Spleen (tissue), 11 donors: ENCODE results near the gene PXT1. TPM values are rescaled to one million over a fixed set of nuclear protein-coding genes. Genes with fewer than 3 reads are reported as not detected.
A peak's percentile ranks its signal among the peaks of the same experiment; 100 is the strongest.

ENCODE experiments used
- DNase-seq: peaks from one replicate; pipeline ENCODE4 v3.0.0-alpha.2; 2020
- H3K27ac ChIP-seq, 8 donors: fragments of 200-600 bp; sonication (generic) in 7 of 8; 1 replicate in 4 of 8; 2 replicates in 4 of 8; pipeline versions ENCODE4 v1.5.0 to v1.8.0; 2016 to 2021; ENCODE audit warnings: inconsistent platforms in 4 of 8, mild to moderate bottlenecking in 4 of 8, moderate library complexity in 1 of 8
- H3K27me3 ChIP-seq, 7 donors: fragments of 200-600 bp; sonication (generic) in 6 of 7; replicated peaks in 1 of 7; 1 replicate in 4 of 7; 2 replicates in 3 of 7; pipeline versions ENCODE4 v1.5.0 to v1.8.0; 2016 to 2021; ENCODE audit warnings: inconsistent platforms in 3 of 7, mild to moderate bottlenecking in 1 of 7
- H3K36me3 ChIP-seq, 6 donors: fragments of 200-600 bp; sonication (generic) in 5 of 6; 1 replicate in 4 of 6; 2 replicates in 2 of 6; pipeline versions ENCODE4 v1.5.0 to v1.8.0; 2016 to 2021; ENCODE audit warnings: inconsistent platforms in 2 of 6
- H3K4me1 ChIP-seq, 6 donors: fragments of 200-600 bp; sonication (generic) in 5 of 6; 1 replicate in 3 of 6; 2 replicates in 3 of 6; pipeline versions ENCODE4 v1.5.0 to v1.8.0; 2016 to 2021; ENCODE audit warnings: inconsistent platforms in 3 of 6
- H3K4me3 ChIP-seq, 8 donors: fragments of 200-600 bp; sonication (generic) in 7 of 8; 1 replicate in 4 of 8; 2 replicates in 4 of 8; pipeline versions ENCODE4 v1.5.0 to v1.8.0; 2016 to 2021; ENCODE audit warnings: inconsistent platforms in 4 of 8, mild to moderate bottlenecking in 4 of 8, moderate library complexity in 2 of 8
- H3K9me3 ChIP-seq, 8 donors: fragments of 200-600 bp; sonication (generic) in 7 of 8; 1 replicate in 4 of 8; 2 replicates in 4 of 8; pipeline versions ENCODE4 v1.5.0 to v1.8.0; 2016 to 2021; ENCODE audit warnings: inconsistent platforms in 4 of 8
- CTCF ChIP-seq, 11 experiments: fragments of 200-600 bp in 7 of 11; fragments of 450-650 bp in 4 of 11; sonication (generic) in 4 of 11; IDR thresholded peaks in 8 of 11; conservative IDR thresholded peaks in 3 of 11; 1 replicate in 7 of 11; 2 replicates in 4 of 11; pipeline versions ENCODE4 v1.4.0 to v1.8.0; 2016 to 2021; ENCODE audit warnings: antibody characterized with exemption in 11 of 11, inconsistent platforms in 4 of 11, mild to moderate bottlenecking in 1 of 11
- POLR2A ChIP-seq, 3 donors: fragments of 450-650 bp; IDR thresholded peaks; one replicate each; pipeline ENCODE4 v1.5.1; 2017; ENCODE audit warnings: antibody characterized with exemption in 3 of 3, mild to moderate bottlenecking in 1 of 3
- POLR2AphosphoS5 ChIP-seq, 3 donors: sonication (generic); formaldehyde crosslinking; IDR thresholded peaks; one replicate each; pipeline ENCODE4 v1.5.1; 2017; ENCODE audit warnings: antibody characterized with exemption in 3 of 3
- WGBS, 5 donors: extraction: QIAGEN DNeasy Blood & Tissue Kit in 3 of 5; methylation state at CpG; one replicate each; pipeline versions ENCODE4 v1.1.5 to v1.1.7; 2013 to 2018; 5-methylcytosine and 5-hydroxymethylcytosine counted together
- intact Hi-C: fragments of 100-400 bp; cut with DNase I; formaldehyde crosslinking; loops from one replicate; pipeline ENCODE4 v1.15.0; 2023; ENCODE audit warnings: low total_unique reads
- polyA plus RNA-seq, 3 donors: library from polyadenylated mRNA; stranded (reverse); fragments of 200-250 nt; gene quantifications; one replicate each; pipeline ENCODE4 v1.2.1, GENCODE V29; 2013
- total RNA-seq, 7 donors: library from RNA; depleted of rRNA in 3 of 7; stranded (reverse); fragments of >200 nt in 3 of 7; fragmentation: NEBNext Ultra II Directional in 4 of 7; extraction: Animal tissue kit (Norgen Biotek cat#: 25700) in 4 of 7; gene quantifications; one replicate each; pipeline versions ENCODE4 v1.1.0 to v1.2.1, GENCODE V29; 2016 to 2021
- donor health status: healthy with polysubstance abuse.
- donor health status: DM: no; HTN: no; CAD: no; lungs with moderate emphysema.
- donor health status: DM: no; HTN: no; CAD: no.
- donor health status: Bipolar disorder and iron deficiency.
- donor health status: healthy.
- donor health status: DM: no; HTN: no; CAD: no.
- donor health status: DM: yes; HTN: yes; CAD: no.

PXT1 gene
- total and polyA plus RNA-seq, 10 donors: 0.49 TPM; not detected in 9

DNA sequence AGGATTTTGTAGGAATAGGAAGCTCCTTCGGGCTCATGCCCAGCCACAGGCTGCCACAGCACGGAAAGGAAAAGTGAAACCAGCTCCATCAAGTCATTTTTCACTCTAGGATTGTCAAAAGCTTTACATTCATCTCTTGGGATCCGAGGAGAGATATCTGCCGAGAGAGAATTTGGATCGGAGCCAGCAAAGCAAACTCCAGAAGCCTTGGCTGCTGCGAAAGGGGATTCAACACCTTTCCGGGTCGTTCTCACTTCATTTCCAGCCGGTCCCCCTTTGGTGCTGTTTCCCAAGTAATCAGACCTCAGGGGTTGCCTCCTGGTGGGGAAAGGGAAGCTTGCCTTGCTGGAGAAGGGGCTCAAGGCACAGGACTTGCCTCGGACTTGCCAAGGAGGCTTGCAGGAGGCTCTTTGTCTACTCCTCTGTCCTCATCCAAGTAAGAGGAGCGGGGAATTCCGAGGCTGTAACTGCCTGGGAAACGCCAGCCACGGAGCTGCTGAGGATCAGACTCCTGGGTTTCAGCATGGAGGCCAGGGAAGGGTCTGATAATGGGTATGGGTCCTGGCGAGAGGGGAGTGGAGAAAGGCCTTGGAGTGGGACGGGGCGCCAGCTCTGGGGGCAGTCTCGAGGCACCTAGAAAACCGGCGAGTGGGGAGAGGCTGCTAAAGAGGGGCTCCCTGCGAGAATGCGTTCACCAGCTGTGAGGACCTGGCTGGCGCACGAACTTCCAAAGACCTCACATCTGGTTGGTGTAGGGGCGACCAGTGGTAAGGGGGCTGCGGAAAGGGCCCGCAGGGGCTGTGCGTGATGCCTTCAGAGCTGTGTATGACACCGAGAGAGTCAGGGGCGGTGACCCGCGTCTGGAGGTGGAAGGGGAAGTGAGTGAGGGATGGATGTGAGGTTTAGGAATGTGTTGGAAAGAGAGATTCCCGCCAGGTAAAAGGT lies 55.9 kb downstream of the PXT1 start:
- peak overlapping the region; percentile 35 to 83 (median 66) for H3K27ac ChIP-seq
- 1 to 4% (median 2%) methylated on average over 33 of the region's 33 CpGs for WGBS, 5 donors
- peaks cover 4 to 30% (median 25%) of the 10 kb centered on the region in 6 donors for H3K4me1 ChIP-seq
- peak overlapping the region; percentile 55 to 87 (median 66) for H3K4me3 ChIP-seq
- intact Hi-C loops: no loop called here
- no peak for DNase-seq
- TF ChIP-seq POLR2A (IDR thresholded peaks at IDR 0.05): no peak
- no peak for TF ChIP-seq CTCF (IDR thresholded peaks at IDR 0.05 in 8 of 11, conservative IDR thresholded peaks at IDR 0.05 in 3 of 11)
- TF ChIP-seq POLR2AphosphoS5 (IDR thresholded peaks at IDR 0.05): no peak
- H3K27me3 ChIP-seq: peaks cover 0 to 33% (median 6%) of the 10 kb centered on the region in 7 donors
- H3K9me3 ChIP-seq: no peaks in the 10 kb centered on the region
- peaks cover 0 to 6% (median 0%) of the 10 kb centered on the region in 6 donors for H3K36me3 ChIP-seq

- H3K4me3 ChIP-seq: no peak overlapping the region
- 66 to 87% (median 70%) methylated on average over 2 of the region's 2 CpGs for WGBS, 5 donors
- intact Hi-C loops: no loop called here
- no peak overlapping the region for H3K27ac ChIP-seq
- no peaks in the 10 kb centered on the region for H3K9me3 ChIP-seq
- H3K27me3 ChIP-seq: peaks cover 0 to 33% (median 6%) of the 10 kb centered on the region in 7 donors
- DNase-seq: no peak
- H3K4me1 ChIP-seq: peaks cover 4 to 30% (median 25%) of the 10 kb centered on the region in 6 donors
- peaks cover 0 to 6% (median 0%) of the 10 kb centered on the region in 6 donors for H3K36me3 ChIP-seq
- no peak for TF ChIP-seq POLR2A (IDR thresholded peaks at IDR 0.05)
- no peak for TF ChIP-seq CTCF (IDR thresholded peaks at IDR 0.05 in 8 of 11, conservative IDR thresholded peaks at IDR 0.05 in 3 of 11)
- TF ChIP-seq POLR2AphosphoS5 (IDR thresholded peaks at IDR 0.05): no peak
These were observed 58.6 kb downstream of the PXT1 start for GRCh38 chr6:36384095-36384494.

GRCh38 chr6:36383606-36384005 lies 59.0 kb downstream of the PXT1 start:
- intact Hi-C loops: no loop called here
- no peaks in the 10 kb centered on the region for H3K9me3 ChIP-seq
- peaks cover 0 to 6% (median 0%) of the 10 kb centered on the region in 6 donors for H3K36me3 ChIP-seq
- TF ChIP-seq POLR2AphosphoS5 (IDR thresholded peaks at IDR 0.05) (no peak), CTCF (IDR thresholded peaks at IDR 0.05 in 8 of 11, conservative IDR thresholded peaks at IDR 0.05 in 3 of 11) (no peak)
- H3K4me1 ChIP-seq: peaks cover 4 to 28% (median 25%) of the 10 kb centered on the region in 6 donors
- H3K27me3 ChIP-seq: peaks cover 0 to 29% (median 6%) of the 10 kb centered on the region in 7 donors
- WGBS, 5 donors: 67 to 86% (median 72%) methylated on average over 2 of the region's 2 CpGs
- H3K27ac ChIP-seq: no peak overlapping the region
- DNase-seq: no peak
- no peak overlapping the region for H3K4me3 ChIP-seq

GRCh38 chr6:36382976-36383375 lies 59.7 kb downstream of the PXT1 start:
- Histone ChIP-seq H3K4me1 (peaks cover 4 to 22% (median 21%) of the 10 kb centered on the region in 6 donors), H3K4me3 (no peak overlapping the region), H3K36me3 (peaks cover 0 to 6% (median 0%) of the 10 kb centered on the region in 6 donors), H3K27me3 (peaks cover 0 to 22% (median 5%) of the 10 kb centered on the region in 7 donors), H3K9me3 (no peaks in the 10 kb centered on the region), H3K27ac (no peak overlapping the region)
- no peak for TF ChIP-seq CTCF (IDR thresholded peaks at IDR 0.05 in 8 of 11, conservative IDR thresholded peaks at IDR 0.05 in 3 of 11)
- DNase-seq: no peak
- 51 to 83% (median 69%) methylated on average over 4 of the region's 4 CpGs for WGBS, 5 donors
- intact Hi-C loops: no loop called here
